IPS-15b (cell line): ENCODE data around the gene ACOT12.
"Not testable (repeated sequence)": the region's sequence is repeated elsewhere in the genome, so short reads cannot be mapped to it uniquely, and the experiment has no call there.

Experiments
- H3K27me3 ChIP-seq: one replicate; pipeline ENCODE4 v1.6.1; 2013; ENCODE audit warnings: low read length; ENCODE audit not compliant: control insufficient read depth, insufficient read depth
- H3K36me3 ChIP-seq: one replicate; pipeline ENCODE4 v1.6.1; 2013; ENCODE audit warnings: low read length; ENCODE audit not compliant: control insufficient read depth, insufficient read depth
- H3K4me1 ChIP-seq: one replicate; pipeline ENCODE4 v1.6.1; 2013; ENCODE audit warnings: mild to moderate bottlenecking, low read length; ENCODE audit not compliant: control insufficient read depth, insufficient read depth
- H3K4me3 ChIP-seq: one replicate; pipeline ENCODE4 v1.5.1; 2013; ENCODE audit warnings: low read depth, low read length
- H3K9ac ChIP-seq: one replicate; pipeline ENCODE4 v1.6.1; 2013; ENCODE audit warnings: low read depth, mild to moderate bottlenecking, low read length
- H3K9me3 ChIP-seq: one replicate; pipeline ENCODE4 v1.6.1; 2013; ENCODE audit warnings: mild to moderate bottlenecking, low read length; ENCODE audit not compliant: control insufficient read depth, insufficient read depth

The ACOT12 gene

DNA sequence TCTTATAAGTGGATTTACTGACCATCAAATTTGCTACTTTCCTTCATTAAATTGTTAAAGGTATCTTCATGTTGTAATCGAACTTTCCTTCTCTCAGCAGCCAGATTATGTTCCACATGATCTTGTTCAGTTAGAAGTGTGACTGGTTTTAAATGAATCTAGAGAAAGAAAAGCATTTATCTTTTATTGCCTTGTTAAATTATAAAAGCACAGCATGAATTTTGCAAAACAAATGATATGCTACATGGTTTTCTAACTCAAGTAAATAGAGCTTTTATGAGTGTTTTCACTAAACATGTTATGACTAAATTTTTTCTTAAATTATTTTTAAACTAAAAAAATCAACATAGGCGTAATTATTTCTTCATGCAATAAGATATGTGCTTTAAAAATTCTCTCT lies 34.1 kb downstream of the ACOT12 start:
- Histone ChIP-seq H3K4me1 (peaks cover 5% of the 10 kb centered on the region), H3K9ac (no peak overlapping the region)

DNA sequence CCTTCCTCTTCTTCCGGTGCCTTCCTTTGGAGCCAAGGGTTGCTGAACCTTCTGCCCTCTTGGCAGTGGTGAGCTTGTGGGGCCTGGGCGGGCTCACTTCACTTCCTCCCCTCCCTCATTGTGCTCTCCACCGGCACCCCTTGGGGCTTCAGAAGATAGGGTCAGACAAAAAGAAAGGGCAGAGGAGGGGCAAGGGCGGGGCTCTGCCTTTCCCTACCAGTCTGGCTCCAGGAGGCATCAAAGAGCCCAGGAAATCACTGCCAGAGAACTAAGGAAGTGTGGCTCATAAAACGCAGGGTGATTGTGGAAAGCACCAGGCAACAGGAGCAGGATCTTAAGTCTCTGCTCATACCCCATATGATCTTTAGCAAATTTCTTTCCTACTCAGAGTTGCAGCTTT lies 34.8 kb downstream of the ACOT12 start:
- Histone ChIP-seq H3K36me3 (no peaks in the 10 kb centered on the region), H3K4me1 (peaks cover 5% of the 10 kb centered on the region), H3K9me3 (no peaks in the 10 kb centered on the region), H3K4me3 (no peak overlapping the region), H3K27me3 (no peaks in the 10 kb centered on the region), H3K9ac (no peak overlapping the region)

More for the DNA sequence above, 34.1 kb downstream of the ACOT12 start:
- no peak overlapping the region for H3K4me3 ChIP-seq
- no peaks in the 10 kb centered on the region for H3K36me3 ChIP-seq
- no peaks in the 10 kb centered on the region for H3K27me3 ChIP-seq
- no peaks in the 10 kb centered on the region for H3K9me3 ChIP-seq

DNA sequence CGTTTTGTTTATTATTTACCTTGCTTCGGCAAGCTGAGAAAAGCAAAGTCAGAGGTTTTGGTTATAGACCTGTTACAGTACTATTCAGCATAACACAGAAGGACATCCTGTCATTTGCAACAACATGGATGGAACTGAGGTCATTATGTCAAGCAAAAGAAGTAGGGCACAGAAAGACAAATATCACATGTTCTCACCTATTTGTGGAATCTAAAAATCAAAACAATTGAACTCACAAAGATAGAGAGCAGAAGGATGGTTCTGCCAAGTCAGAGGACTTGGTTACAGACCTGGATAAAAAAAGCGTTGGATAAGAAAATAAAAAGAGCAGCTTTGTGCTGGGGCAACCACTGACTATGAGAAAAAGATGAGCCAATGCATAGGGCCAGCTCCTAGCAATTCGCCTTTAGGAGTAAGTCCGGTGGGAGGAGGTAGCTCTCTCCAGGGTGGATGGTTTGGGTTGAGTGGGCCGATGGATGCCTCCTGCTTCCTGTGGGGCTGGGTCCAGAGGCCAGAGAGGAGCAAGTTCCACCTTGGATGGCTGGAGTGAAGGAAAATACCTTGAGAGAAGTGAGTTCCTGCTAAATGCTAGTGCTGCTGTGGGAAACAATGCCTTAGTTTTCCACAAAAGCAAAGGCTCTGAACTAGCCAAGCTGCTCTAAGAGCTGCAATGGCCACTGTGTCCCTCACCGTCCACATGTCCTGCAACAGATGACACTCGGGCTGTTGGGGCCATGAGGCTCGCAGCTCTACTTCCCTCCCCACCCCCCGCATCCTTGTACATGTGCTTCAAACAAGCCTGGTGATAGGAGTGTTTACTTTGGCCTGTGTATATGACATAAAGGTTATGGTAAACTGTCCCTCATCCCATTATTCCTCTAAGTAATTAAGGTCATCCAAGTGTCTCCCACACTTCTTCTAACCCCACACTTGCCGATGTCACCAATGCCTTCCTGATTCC lies 38.4 kb downstream of the ACOT12 start:
- no peaks in the 10 kb centered on the region for H3K9me3 ChIP-seq
- H3K4me1 ChIP-seq = peaks cover 5% of the 10 kb centered on the region
- no peaks in the 10 kb centered on the region for H3K36me3 ChIP-seq
- no peaks in the 10 kb centered on the region for H3K27me3 ChIP-seq
- no peak overlapping the region for H3K4me3 ChIP-seq
- no peak overlapping the region for H3K9ac ChIP-seq

DNA sequence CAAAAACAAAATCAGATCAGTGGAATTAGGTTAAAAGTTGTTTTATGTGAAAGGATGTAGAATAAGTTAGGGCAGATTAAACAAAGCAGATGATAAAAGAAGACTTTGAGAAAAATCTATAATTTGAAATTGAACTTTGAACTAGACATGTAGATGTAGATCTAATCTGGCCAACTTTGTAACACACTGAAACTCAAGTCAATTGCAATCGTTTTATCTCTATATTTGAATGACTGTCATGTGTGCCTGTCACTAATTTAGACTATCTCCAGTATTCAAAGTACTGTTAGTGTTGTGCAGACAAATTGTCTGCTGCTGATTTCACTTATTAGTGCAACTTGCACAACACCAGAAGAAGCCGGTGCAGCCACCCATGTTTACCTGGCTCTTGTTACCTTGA lies 39.8 kb downstream of the ACOT12 start:
- Histone ChIP-seq H3K4me1 (no peaks in the 10 kb centered on the region), H3K4me3 (no peak overlapping the region), H3K9ac (no peak overlapping the region), H3K36me3 (no peaks in the 10 kb centered on the region), H3K27me3 (no peaks in the 10 kb centered on the region), H3K9me3 (no peaks in the 10 kb centered on the region)

DNA sequence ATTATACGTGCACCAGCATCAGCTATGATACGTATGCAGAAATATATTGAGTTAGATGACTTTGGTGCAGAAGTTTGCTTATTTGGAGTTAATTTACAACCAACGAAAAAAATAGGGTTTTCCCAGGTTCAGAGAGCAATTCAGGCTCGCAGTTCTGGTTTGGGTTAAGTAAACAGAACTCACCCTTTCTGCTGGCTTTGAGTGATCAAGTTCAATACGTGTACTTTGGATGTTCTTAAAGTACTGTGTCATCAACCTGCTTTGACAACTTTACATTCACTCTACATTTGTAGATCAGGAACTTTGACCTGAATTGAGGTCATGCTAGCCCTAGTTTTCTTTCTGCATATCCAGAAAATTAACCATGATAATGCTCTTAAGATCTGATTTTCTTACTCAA lies 40.7 kb downstream of the ACOT12 start:
- Histone ChIP-seq H3K27me3 (no peaks in the 10 kb centered on the region), H3K4me3 (no peak overlapping the region), H3K9me3 (no peaks in the 10 kb centered on the region), H3K36me3 (no peaks in the 10 kb centered on the region), H3K9ac (no peak overlapping the region), H3K4me1 (no peaks in the 10 kb centered on the region)

DNA sequence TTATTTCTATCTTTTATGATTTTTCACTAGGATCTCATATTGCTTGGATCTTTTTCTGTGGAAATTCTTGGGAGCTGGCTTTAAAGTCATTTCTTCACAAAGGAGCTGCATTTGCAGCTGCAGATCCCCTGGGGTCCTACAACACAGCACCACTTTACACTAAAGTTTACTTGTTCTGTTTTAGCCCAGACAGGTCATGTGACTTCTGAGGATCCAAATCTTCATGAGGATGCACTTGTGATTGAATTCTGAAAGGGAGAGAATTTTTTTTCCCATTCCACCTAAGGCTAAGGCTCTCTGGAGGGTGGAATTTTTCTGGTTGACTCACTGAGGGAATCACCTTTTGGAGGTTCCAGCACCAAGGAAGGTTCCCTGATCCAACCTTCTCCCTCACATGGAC lies 43.4 kb downstream of the ACOT12 start:
- H3K9ac ChIP-seq = no peak overlapping the region
- H3K36me3 ChIP-seq = no peaks in the 10 kb centered on the region
- no peak overlapping the region for H3K4me3 ChIP-seq
- no peaks in the 10 kb centered on the region for H3K27me3 ChIP-seq
- H3K9me3 ChIP-seq = no peaks in the 10 kb centered on the region
- no peaks in the 10 kb centered on the region for H3K4me1 ChIP-seq

- peak overlapping the region; percentile 1 for H3K9ac ChIP-seq
- H3K4me3 ChIP-seq = no peak overlapping the region
- no peaks in the 10 kb centered on the region for H3K4me1 ChIP-seq
- no peaks in the 10 kb centered on the region for H3K27me3 ChIP-seq
- no peaks in the 10 kb centered on the region for H3K36me3 ChIP-seq
- H3K9me3 ChIP-seq = no peaks in the 10 kb centered on the region
Measured at GRCh38 chr5:81349161-81349560, 44.8 kb downstream of the ACOT12 start.

- no peak overlapping the region for H3K4me3 ChIP-seq
- H3K4me1 ChIP-seq = no peaks in the 10 kb centered on the region
- no peaks in the 10 kb centered on the region for H3K36me3 ChIP-seq
- H3K27me3 ChIP-seq = no peaks in the 10 kb centered on the region
- H3K9me3 ChIP-seq = no peaks in the 10 kb centered on the region
- H3K9ac ChIP-seq = no peak overlapping the region
Measured at GRCh38 chr5:81345411-81346003, 48.4 kb downstream of the ACOT12 start.

- Histone ChIP-seq H3K4me3 (no peak overlapping the region), H3K9me3 (no peaks in the 10 kb centered on the region), H3K4me1 (no peaks in the 10 kb centered on the region), H3K27me3 (no peaks in the 10 kb centered on the region), H3K9ac (no peak overlapping the region), H3K36me3 (no peaks in the 10 kb centered on the region)
Measured at GRCh38 chr5:81344736-81345135, 49.2 kb downstream of the ACOT12 start.

DNA sequence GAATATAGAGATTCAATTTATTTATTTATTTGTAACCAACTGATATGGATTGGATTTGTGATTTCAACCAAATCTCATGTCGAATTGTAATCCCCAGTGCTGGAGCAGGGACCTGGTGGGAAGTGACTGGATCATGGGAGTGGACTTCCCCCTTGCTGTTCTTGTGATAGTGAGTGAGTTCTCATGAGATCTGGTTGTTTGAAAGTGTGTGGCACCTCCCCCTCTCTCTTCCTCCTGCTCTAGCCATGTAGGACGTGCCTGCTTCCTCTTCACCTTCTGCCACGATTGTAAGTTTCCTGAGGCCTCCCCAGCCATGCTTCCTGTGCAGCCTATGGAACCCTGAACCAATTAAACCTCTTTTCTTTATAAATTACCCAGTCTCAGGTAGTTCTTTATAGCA lies 55.7 kb downstream of the ACOT12 start:
- H3K4me1 ChIP-seq, H3K4me3 ChIP-seq, H3K36me3 ChIP-seq, H3K9ac ChIP-seq, H3K27me3 ChIP-seq, H3K9me3 ChIP-seq: not testable (repeated sequence)

DNA sequence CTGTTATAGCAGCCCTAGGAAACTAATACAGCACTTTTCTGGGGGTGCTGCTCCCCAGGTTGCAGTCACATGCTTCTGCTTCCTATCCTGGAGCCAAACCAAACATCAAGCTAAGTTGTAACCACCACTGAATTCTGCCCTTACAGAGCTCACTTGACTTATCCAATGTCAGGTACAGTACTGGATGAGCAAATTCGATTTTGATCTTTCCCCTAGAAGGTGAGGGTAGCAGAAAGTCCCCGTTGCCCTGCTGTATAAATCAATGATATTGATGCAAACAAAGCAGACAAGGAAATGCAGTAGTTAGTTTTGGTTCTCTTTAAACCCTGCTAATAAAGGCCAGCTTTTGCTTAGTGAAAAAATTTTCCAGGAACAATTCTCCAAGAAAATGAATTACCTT lies 56.1 kb downstream of the ACOT12 start:
- Histone ChIP-seq H3K4me3 (no peak overlapping the region), H3K36me3 (no peaks in the 10 kb centered on the region), H3K9ac (no peak overlapping the region), H3K4me1 (no peaks in the 10 kb centered on the region), H3K27me3 (no peaks in the 10 kb centered on the region), H3K9me3 (no peaks in the 10 kb centered on the region)

DNA sequence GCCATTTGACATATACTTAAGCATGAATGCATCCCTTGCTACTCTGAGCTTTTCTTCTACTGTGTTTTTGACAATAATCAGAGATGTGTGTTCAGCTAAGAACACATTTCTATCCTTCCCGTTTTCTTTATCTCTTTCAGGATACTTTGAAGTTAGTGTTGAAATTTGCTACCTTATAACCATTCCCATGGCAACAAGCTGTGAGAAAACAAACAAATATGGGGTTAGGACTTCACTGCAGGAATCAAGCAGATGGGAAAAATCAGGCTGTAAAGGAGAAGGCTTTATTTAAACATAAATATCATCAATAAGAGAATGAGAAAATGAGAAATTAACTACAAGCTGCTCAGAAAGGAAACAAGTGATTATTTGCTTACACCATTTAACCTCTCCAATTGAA lies 57.4 kb downstream of the ACOT12 start:
- Histone ChIP-seq H3K9ac (no peak overlapping the region), H3K4me3 (no peak overlapping the region), H3K4me1 (no peaks in the 10 kb centered on the region), H3K9me3 (no peaks in the 10 kb centered on the region), H3K36me3 (no peaks in the 10 kb centered on the region), H3K27me3 (no peaks in the 10 kb centered on the region)
